Adrenal gland (tissue), 12 donors: ENCODE data around the gene CLDN20. TPM values are rescaled to one million over a fixed set of nuclear protein-coding genes. Genes with fewer than 3 reads are reported as not detected.

Source experiments
- DNase-seq, 7 donors: peaks; one replicate each; pipeline ENCODE4 v3.0.0-alpha.2; 2019 to 2020
- H3K27ac ChIP-seq, 5 donors: fragments of 200-600 bp; sonication (generic) in 4 of 5; 1 replicate in 3 of 5; 2 replicates in 2 of 5; pipeline versions ENCODE4 v1.5.1 to v1.8.0; 2016 to 2020; ENCODE audit warnings: mild to moderate bottlenecking in 1 of 5
- H3K27me3 ChIP-seq: fragments of 200-600 bp; 2 replicates; pipeline ENCODE4 v1.8.0; 2021
- H3K36me3 ChIP-seq, 2 donors: fragments of 200-600 bp; replicated peaks in 1 of 2; 1 replicate in 1 of 2; 2 replicates in 1 of 2; pipeline versions ENCODE4 v1.5.1 to v1.8.0; 2018 to 2022
- H3K4me1 ChIP-seq, 2 donors: fragments of 200-600 bp; replicated peaks in 1 of 2; 1 replicate in 1 of 2; 2 replicates in 1 of 2; pipeline versions ENCODE4 v1.5.1 to v1.8.0; 2018 to 2021
- H3K4me3 ChIP-seq, 4 donors: fragments of 200-600 bp; sonication (generic) in 3 of 4; one replicate each; pipeline ENCODE4 v1.5.1; 2016 to 2018
- H3K9me3 ChIP-seq, 3 donors: fragments of 200-600 bp; sonication (generic) in 1 of 3; replicated peaks in 1 of 3; 1 replicate in 2 of 3; 2 replicates in 1 of 3; pipeline versions ENCODE4 v1.5.1 to v1.8.0; 2016 to 2021
- CTCF ChIP-seq, 6 experiments: fragments of 450-650 bp in 4 of 6; fragments of 200-600 bp in 2 of 6; sonication (generic) in 1 of 6; IDR thresholded peaks; 1 replicate in 5 of 6; 2 replicates in 1 of 6; pipeline versions ENCODE4 v1.5.1 to v1.8.0; 2016 to 2021; ENCODE audit warnings: antibody characterized with exemption in 6 of 6, mild to moderate bottlenecking in 2 of 6, moderate library complexity in 1 of 6
- POLR2A ChIP-seq, 2 donors: fragments of 450-650 bp; IDR thresholded peaks; one replicate each; pipeline ENCODE4 v1.6.1; 2017; ENCODE audit warnings: antibody characterized with exemption in 2 of 2, mild to moderate bottlenecking in 2 of 2, moderate library complexity in 1 of 2
- WGBS, 4 donors: extraction: QIAGEN DNeasy Blood & Tissue Kit in 2 of 4; methylation state at CpG; one replicate each; pipeline versions ENCODE4 v1.1.5 to v1.1.7; 2013 to 2017; 5-methylcytosine and 5-hydroxymethylcytosine counted together
- intact Hi-C, 2 donors: fragments of 100-400 bp; cut with DNase I; formaldehyde crosslinking; loops; one replicate each; pipeline versions ENCODE4 v1.14.1 to v1.15.0; 2022 to 2023
- polyA plus RNA-seq, 3 donors: library from polyadenylated mRNA; stranded (reverse); fragments of 200-250 nt in 2 of 3; fragments of 350-450 nt in 1 of 3; fragmentation: Illumina TruSeq in 1 of 3; extraction: RNeasy Lipid Tissue Mini Kit (QIAGEN cat#74804) in 1 of 3; gene quantifications; one replicate each; pipeline ENCODE4 v1.2.3, GENCODE V29; 2013 to 2014
- total RNA-seq, 9 donors: library from RNA; depleted of rRNA in 4 of 9; stranded (reverse); fragments of >200 nt in 4 of 9; fragments of 120-200 nt in 1 of 9; fragmentation: NEBNext Ultra II Directional in 1 of 9; extraction: Animal tissue kit (Norgen Biotek cat#: 25700) in 1 of 9; gene quantifications; one replicate each; pipeline versions ENCODE4 v1.1.0 to v1.2.4, GENCODE V29; 2013 to 2023
- donor health status: healthy with polysubstance abuse.
- donor health status: Bipolar disorder and iron deficiency.
- donor health status: DM: yes; HTN: yes; CAD: no.
- donor health status: DM: no; HTN: no; CAD: no.
- donor health status: DM: no; HTN: no; CAD: no.
- donor health status: DM: yes; HTN: yes; CAD: no.

Gene CLDN20
- total and polyA plus RNA-seq, 12 donors, result not detected

GRCh38 chr6:155278319-155279049 is 14.7 kb downstream of the CLDN20 start:
- intact Hi-C loops, result no loop called here
- H3K27ac ChIP-seq, result no peak overlapping the region

GRCh38 chr6:155284775-155285174 is 21.0 kb downstream of the CLDN20 start:
- H3K36me3 ChIP-seq, result peaks cover 0 to 14% of the 10 kb centered on the region in 2 donors
- H3K27ac ChIP-seq, result no peak overlapping the region
- WGBS, 4 donors, result 90 to 95% (median 92%) methylated on average over 4 of the region's 4 CpGs
- no peaks in the 10 kb centered on the region for H3K27me3 ChIP-seq
- no peak for TF ChIP-seq POLR2A (IDR thresholded peaks at IDR 0.05)
- TF ChIP-seq CTCF (IDR thresholded peaks at IDR 0.05), result no peak
- H3K9me3 ChIP-seq, result no peaks in the 10 kb centered on the region
- no peak for DNase-seq
- intact Hi-C loops, result no loop called here
- H3K4me3 ChIP-seq, result no peak overlapping the region
- H3K4me1 ChIP-seq, result peaks cover 0 to 6% of the 10 kb centered on the region in 2 donors

More at GRCh38 chr6:155278319-155279049, 14.7 kb downstream of the CLDN20 start:
- Histone ChIP-seq H3K36me3 (peaks cover 0 to under 1% of the 10 kb centered on the region in 2 donors), H3K4me3 (no peak overlapping the region), H3K9me3 (no peaks in the 10 kb centered on the region), H3K27me3 (no peaks in the 10 kb centered on the region), H3K4me1 (peaks cover under 1 to 9% of the 10 kb centered on the region in 2 donors)
- no peak for DNase-seq
- 86 to 100% (median 98%) methylated on average over 5 of the region's 5 CpGs for WGBS, 4 donors
- TF ChIP-seq CTCF (IDR thresholded peaks at IDR 0.05) (no peak), POLR2A (IDR thresholded peaks at IDR 0.05) (no peak)

- H3K27me3 ChIP-seq, result no peaks in the 10 kb centered on the region
- H3K27ac ChIP-seq, result no peak overlapping the region
- intact Hi-C loops, result no loop called here
- no peaks in the 10 kb centered on the region for H3K9me3 ChIP-seq
- H3K4me3 ChIP-seq, result no peak overlapping the region
- no peak for DNase-seq
- WGBS, 4 donors, result 79 to 90% (median 89%) methylated on average over 2 of the region's 2 CpGs
- H3K4me1 ChIP-seq, result no peaks in the 10 kb centered on the region
- H3K36me3 ChIP-seq, result peaks cover 0 to 14% of the 10 kb centered on the region in 2 donors
- TF ChIP-seq POLR2A (IDR thresholded peaks at IDR 0.05), result no peak
These were observed 23.9 kb downstream of the CLDN20 start for GRCh38 chr6:155287762-155288161.

DNA sequence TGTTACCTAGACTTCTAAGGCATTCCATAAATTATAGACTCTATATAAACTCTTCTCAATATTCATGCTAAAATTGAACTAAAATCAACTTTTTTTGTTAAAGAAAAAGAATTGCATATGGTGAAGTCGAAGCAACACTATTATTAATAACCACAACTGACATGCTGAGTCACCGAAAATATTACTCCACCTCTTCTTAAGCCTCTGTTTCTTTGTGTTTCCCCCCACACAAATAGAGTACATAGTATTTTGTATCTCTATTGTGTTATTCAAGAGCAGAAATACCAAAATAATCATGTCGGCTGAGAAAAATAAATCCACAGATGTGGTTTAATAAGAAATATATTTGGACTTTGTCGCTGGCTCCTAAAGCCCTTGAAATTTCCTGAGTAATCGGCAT is 26.7 kb downstream of the CLDN20 start:
- Histone ChIP-seq H3K9me3 (no peaks in the 10 kb centered on the region), H3K4me3 (no peak overlapping the region), H3K36me3 (peaks cover 0 to 3% of the 10 kb centered on the region in 2 donors), H3K27ac (no peak overlapping the region), H3K27me3 (no peaks in the 10 kb centered on the region), H3K4me1 (peaks cover 0 to 8% of the 10 kb centered on the region in 2 donors)
- no peak for DNase-seq
- intact Hi-C loops, result no loop called here
- WGBS, 4 donors, result 92 to 95% (median 93%) methylated on average over 5 of the region's 5 CpGs
- TF ChIP-seq POLR2A (IDR thresholded peaks at IDR 0.05), result no peak
- TF ChIP-seq CTCF (IDR thresholded peaks at IDR 0.05), result no peak

- Histone ChIP-seq H3K27me3 (no peaks in the 10 kb centered on the region), H3K36me3 (peaks cover 0 to 10% of the 10 kb centered on the region in 2 donors), H3K9me3 (no peaks in the 10 kb centered on the region), H3K27ac (no peak overlapping the region), H3K4me3 (no peak overlapping the region), H3K4me1 (peaks cover 0 to 8% of the 10 kb centered on the region in 2 donors)
- 71 to 92% (median 85%) methylated on average over 3 of the region's 3 CpGs for WGBS, 4 donors
- no peak for DNase-seq
- intact Hi-C loops, result no loop called here
- TF ChIP-seq CTCF (IDR thresholded peaks at IDR 0.05) (no peak), POLR2A (IDR thresholded peaks at IDR 0.05) (no peak)
These were observed 27.5 kb downstream of the CLDN20 start for GRCh38 chr6:155291291-155291690.
